HCT116 (cell line): ENCODE results near the gene VAV2.

ENCODE experiments used
- CBX3 ChIP-seq: IDR thresholded peaks from 2 replicates; pipeline ENCODE4 v1.6.1; 2012; ENCODE audit warnings: low read depth
- EGR1 ChIP-seq: IDR thresholded peaks from 2 replicates; pipeline ENCODE4 v1.6.1; 2012; ENCODE audit warnings: low read depth
- EZH2phosphoT487 ChIP-seq: fragments of 200-600 bp; IDR thresholded peaks from 2 replicates; pipeline ENCODE4 v1.6.1; 2018; ENCODE audit warnings: antibody characterized with exemption, borderline replicate concordance
- POLR2A ChIP-seq: IDR thresholded peaks from 2 replicates; pipeline ENCODE4 v1.7.0; 2011; ENCODE audit warnings: borderline replicate concordance; ENCODE audit not compliant: insufficient read depth, insufficient read length; ENCODE audit errors: extremely low read depth
- POLR2AphosphoS5 ChIP-seq: IDR thresholded peaks from 2 replicates; pipeline ENCODE4 v1.6.1; 2011; ENCODE audit warnings: mild to moderate bottlenecking, low read depth, low read length, moderate library complexity
- SIN3A ChIP-seq: IDR thresholded peaks from 2 replicates; pipeline ENCODE4 v1.6.1; 2012; ENCODE audit warnings: low read depth
- SRF ChIP-seq: IDR thresholded peaks from 2 replicates; pipeline ENCODE4 v1.6.1; 2012; ENCODE audit warnings: low read depth
- ZNF274 ChIP-seq: fragments of 200-500 bp; sonication (Bioruptor generic); IDR thresholded peaks from 2 replicates; pipeline ENCODE4 v1.6.1; 2014; ENCODE audit warnings: mild to moderate bottlenecking, low read depth, low read length, inconsistent platforms
- TF ChIP-seq, protein P1 (sequence below), 3 experiments: fragments of 200-600 bp in 1 of 3; sonication (generic) in 1 of 3; IDR thresholded peaks in 2 of 3; conservative IDR thresholded peaks in 1 of 3; 2 replicates each; pipeline ENCODE4 v1.5.1; 2012 to 2017; ENCODE audit warnings: low read depth in 2 of 3, low read length in 2 of 3, antibody characterized with exemption in 1 of 3, borderline replicate concordance in 1 of 3, control low read depth in 1 of 3, mild to moderate bottlenecking in 1 of 3, mixed read lengths in 1 of 3, mixed run types in 1 of 3, moderate library complexity in 1 of 3; ENCODE audit not compliant: insufficient read depth in 1 of 3

GRCh38 chr9:133770076-133770777 lies 221.9 kb downstream of the VAV2 start:
- TF ChIP-seq POLR2AphosphoS5: no peak
- TF ChIP-seq, protein P1, sequence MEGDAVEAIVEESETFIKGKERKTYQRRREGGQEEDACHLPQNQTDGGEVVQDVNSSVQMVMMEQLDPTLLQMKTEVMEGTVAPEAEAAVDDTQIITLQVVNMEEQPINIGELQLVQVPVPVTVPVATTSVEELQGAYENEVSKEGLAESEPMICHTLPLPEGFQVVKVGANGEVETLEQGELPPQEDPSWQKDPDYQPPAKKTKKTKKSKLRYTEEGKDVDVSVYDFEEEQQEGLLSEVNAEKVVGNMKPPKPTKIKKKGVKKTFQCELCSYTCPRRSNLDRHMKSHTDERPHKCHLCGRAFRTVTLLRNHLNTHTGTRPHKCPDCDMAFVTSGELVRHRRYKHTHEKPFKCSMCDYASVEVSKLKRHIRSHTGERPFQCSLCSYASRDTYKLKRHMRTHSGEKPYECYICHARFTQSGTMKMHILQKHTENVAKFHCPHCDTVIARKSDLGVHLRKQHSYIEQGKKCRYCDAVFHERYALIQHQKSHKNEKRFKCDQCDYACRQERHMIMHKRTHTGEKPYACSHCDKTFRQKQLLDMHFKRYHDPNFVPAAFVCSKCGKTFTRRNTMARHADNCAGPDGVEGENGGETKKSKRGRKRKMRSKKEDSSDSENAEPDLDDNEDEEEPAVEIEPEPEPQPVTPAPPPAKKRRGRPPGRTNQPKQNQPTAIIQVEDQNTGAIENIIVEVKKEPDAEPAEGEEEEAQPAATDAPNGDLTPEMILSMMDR (IDR thresholded peaks at IDR 0.05 in 2 of 3, conservative IDR thresholded peaks at IDR 0.05 in 1 of 3; ENCODE audit: borderline replicate concordance in 1 of 3, insufficient read depth in 1 of 3, low read depth in 2 of 3, low read length in 2 of 3): no peak
- TF ChIP-seq SRF: no peak
- TF ChIP-seq EGR1: no peak
- no peak for TF ChIP-seq POLR2A
- TF ChIP-seq SIN3A: no peak
- TF ChIP-seq ZNF274: no peak
- TF ChIP-seq CBX3: no peak
- no peak for TF ChIP-seq EZH2phosphoT487
